Astrocyte (in vitro differentiated cells and primary cell): ENCODE data around the gene ARHGAP24.
"Not testable (repeated sequence)": the region's sequence is repeated elsewhere in the genome, so short reads cannot be mapped to it uniquely, and the experiment has no call there.

Source experiments
- CTCF ChIP-seq: IDR thresholded peaks from 2 replicates; pipeline ENCODE4 v1.5.1; 2011; ENCODE audit warnings: low read depth, mild to moderate bottlenecking, inconsistent platforms, low read length, moderate library complexity; ENCODE audit not compliant: insufficient read depth
- EZH2 ChIP-seq: IDR thresholded peaks from 2 replicates; pipeline ENCODE4 v1.6.1; 2012; ENCODE audit warnings: mild to moderate bottlenecking, low read length, inconsistent platforms; ENCODE audit not compliant: insufficient read depth

DNA sequence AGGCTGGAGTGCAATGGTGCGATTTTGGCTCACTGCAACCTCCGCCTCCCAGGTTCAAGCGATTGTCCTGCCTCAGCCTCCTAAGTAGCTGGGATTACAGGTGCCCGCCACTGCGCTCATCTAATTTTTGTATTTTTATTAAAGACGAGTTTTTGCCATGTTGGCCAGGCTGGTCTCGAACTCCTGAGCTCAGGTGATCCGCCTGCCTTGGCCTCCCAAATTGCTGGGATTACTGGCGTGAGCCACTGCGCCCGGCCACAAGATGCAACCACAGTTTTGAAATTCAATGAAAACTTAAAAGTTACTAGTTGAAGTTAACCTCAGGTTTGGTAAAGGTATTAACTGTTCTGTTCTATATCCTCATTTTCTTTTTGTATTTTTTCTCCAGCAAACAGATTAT is 427.7 kb downstream of the ARHGAP24 start:
- not testable (repeated sequence) for TF ChIP-seq CTCF, EZH2
